RPMI7951 (cell line): ENCODE results near the gene IRS2. TPM values are rescaled to one million over a fixed set of nuclear protein-coding genes. Genes with fewer than 3 reads are reported as not detected.
"Not testable (repeated sequence)": the region's sequence is repeated elsewhere in the genome, so short reads cannot be mapped to it uniquely, and the experiment has no call there.

Experiments
- DNase-seq: peaks from one replicate; pipeline ENCODE4 v3.0.0-alpha.2; 2012; ENCODE audit warnings: low read depth
- total RNA-seq: library from RNA; depleted of rRNA; stranded (reverse); fragments of >200 nt; shearing (Covaris generic); gene quantifications from 2 replicates; pipeline ENCODE4 v1.2.3, GENCODE V29; 2014; rRNA removed

IRS2 gene, protein sequence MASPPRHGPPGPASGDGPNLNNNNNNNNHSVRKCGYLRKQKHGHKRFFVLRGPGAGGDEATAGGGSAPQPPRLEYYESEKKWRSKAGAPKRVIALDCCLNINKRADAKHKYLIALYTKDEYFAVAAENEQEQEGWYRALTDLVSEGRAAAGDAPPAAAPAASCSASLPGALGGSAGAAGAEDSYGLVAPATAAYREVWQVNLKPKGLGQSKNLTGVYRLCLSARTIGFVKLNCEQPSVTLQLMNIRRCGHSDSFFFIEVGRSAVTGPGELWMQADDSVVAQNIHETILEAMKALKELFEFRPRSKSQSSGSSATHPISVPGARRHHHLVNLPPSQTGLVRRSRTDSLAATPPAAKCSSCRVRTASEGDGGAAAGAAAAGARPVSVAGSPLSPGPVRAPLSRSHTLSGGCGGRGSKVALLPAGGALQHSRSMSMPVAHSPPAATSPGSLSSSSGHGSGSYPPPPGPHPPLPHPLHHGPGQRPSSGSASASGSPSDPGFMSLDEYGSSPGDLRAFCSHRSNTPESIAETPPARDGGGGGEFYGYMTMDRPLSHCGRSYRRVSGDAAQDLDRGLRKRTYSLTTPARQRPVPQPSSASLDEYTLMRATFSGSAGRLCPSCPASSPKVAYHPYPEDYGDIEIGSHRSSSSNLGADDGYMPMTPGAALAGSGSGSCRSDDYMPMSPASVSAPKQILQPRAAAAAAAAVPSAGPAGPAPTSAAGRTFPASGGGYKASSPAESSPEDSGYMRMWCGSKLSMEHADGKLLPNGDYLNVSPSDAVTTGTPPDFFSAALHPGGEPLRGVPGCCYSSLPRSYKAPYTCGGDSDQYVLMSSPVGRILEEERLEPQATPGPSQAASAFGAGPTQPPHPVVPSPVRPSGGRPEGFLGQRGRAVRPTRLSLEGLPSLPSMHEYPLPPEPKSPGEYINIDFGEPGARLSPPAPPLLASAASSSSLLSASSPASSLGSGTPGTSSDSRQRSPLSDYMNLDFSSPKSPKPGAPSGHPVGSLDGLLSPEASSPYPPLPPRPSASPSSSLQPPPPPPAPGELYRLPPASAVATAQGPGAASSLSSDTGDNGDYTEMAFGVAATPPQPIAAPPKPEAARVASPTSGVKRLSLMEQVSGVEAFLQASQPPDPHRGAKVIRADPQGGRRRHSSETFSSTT (N-terminal part only)
- 0.24 and 0.49 TPM in 2 replicates for total RNA-seq

DNA sequence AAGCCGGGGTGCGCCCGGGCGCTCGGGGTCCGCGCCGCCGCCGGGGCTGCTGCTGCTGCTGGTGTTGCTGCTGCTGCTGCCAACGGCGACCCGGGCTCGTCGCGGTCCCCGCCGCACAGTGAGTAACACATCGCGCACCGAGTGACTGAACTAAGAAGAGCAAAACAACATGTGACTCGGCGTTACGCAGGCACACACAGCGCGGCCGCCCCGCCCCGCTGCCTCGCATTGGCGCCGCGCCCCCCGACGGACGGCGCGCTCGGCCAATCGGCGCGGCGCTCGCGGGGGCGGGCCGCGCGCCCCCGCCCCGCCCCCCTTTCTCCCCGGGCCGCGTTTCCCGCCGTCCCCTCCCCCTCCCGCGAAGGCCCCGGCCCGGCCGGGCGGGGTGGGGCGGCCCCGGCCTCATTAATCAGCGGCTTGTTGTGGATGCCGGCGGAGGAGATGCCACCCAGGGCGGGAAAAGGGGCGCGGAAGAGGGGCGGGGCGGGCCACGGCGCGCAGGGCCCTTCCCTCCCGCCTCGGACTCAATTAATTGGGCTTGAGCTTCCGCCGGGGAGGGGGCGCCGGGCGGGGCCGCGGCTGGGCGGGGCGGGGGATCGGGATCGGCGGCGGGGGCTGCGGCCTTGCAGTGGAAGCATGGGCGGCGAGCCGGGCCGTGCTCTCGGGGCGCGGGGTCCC lies at the start of gene IRS2:
Gene IRS2 (minus strand): TSS at position 127 of the 678 bp plus-strand sequence. CDS start 530 bp downstream, outside the sequence.
- peak; percentile 85 for DNase-seq

- peak; percentile 46 for DNase-seq
Measured at GRCh38 chr13:109834973-109835720, 48.8 kb upstream of the IRS2 start.

GRCh38 chr13:109833940-109834339 lies 47.6 kb upstream of the IRS2 start:
- DNase-seq: no peak

DNA sequence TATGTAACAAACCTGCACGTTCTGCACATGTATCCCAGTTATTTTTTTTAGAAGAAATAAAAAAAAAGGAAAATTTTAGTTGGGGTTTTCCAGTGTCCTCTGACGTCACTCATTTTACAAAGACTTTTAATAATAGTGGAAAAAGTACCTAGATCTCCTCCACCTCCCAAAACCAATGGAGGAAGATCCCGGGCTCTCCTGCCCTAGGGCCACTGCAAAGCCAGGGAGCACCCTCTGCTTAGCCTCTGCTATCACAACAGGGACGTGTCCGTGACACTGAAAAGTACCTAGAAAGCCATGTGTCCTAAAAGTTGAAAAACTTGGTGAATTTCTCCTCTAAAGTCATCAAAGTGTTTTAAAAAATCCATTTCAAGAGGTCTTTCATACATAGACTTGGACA lies 46.7 kb upstream of the IRS2 start:
- no peak for DNase-seq

DNA sequence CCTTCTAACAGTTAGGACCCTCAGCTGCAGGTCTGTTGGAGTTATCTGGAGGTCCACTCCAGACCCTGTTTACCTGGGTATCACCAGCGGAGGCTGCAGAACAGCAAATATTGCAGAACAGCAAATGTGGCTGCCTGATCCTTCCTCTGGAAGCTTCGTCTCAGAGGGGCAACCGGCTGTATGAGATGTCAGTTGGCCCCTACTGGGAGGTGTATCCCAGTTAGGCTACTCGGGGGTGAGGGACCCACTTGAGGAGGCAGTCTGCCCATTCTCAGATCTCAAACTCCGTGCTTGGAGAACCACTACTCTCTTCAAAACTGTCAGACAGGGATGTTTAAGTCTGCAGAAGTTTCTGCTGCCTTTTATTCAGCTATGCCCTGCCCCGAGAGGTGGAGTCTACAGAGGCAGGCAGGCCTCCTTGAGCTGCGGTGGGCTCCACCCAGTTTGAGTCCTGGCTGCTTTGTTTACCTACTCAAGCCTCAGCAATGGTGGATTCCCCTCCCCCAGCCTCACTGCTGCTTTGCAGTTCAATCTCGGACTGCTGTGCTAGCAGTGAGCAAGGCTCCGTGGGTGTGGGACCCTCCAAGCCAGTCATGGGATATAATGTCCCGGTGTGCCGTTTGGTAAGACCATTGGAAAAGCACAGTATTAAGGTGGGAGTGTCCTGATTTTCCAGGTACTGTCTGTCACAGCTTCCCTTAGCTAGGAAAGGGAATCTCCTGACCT lies 42.4 kb upstream of the IRS2 start:
- not testable (repeated sequence) for DNase-seq

GRCh38 chr13:109823201-109823600 lies 36.8 kb upstream of the IRS2 start:
- DNase-seq: not testable (repeated sequence)

DNA sequence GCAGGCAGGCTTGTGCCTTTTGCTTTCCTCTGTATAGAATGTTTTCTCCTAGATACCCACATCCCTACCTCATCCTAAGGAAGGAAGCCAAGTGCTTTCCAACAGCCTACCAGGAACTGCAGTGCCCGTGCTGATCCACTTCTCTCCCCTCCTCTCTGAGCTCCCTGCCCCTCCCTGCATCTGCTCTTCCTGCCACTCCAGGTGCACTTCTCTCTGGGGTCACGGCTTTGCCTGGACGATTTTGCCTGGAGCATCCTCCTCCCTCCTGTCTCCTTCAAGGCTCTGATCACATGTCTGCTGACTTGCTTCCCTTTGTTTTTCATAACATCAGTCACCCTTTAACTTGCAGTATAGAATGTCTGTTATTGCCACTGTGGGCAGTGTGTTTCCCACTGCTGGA lies 34.7 kb upstream of the IRS2 start:
- no peak for DNase-seq

- no peak for DNase-seq
Measured at GRCh38 chr13:109819874-109820273, 33.5 kb upstream of the IRS2 start.

DNA sequence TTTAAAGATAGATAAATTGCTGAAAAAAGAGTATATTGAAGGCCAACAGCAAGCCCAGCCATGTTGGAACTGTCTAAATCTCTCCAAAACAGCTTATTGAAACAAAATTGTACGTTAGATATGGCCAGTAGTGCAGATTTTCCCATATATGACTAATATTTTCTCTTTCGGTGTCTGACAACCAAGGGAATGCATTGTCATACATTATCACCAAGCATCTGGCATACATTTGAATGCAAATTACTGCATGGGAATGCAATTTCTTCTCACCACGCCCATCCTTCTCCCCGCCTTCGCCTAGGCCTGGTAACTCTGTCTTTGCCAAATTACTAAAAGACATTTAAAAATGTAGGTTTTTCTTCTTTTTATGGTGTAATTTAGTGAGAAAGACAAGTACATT lies 32.5 kb upstream of the IRS2 start:
- peak; percentile 4 for DNase-seq

- DNase-seq: no peak
Measured at GRCh38 chr13:109817591-109818535, 31.5 kb upstream of the IRS2 start.

DNA sequence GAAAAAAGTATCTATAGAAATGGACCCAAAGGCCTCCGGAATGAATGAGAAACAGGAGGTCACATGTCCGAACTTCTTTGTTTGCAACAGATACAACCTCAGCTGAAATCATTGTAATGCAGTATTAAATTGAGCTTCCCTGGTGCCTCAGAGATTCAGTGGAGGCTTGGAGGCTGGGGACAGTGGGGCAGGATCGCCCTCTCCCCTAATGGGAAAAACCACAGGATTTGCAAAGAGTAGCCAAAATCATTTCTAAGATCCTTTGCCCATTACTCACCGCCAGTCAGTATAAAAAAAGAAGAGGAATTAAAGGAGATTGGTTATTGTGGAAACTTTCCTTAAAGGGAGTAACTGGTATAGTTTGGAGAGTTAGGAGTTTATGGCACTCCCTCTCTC lies 30.4 kb upstream of the IRS2 start:
- DNase-seq: no peak

DNA sequence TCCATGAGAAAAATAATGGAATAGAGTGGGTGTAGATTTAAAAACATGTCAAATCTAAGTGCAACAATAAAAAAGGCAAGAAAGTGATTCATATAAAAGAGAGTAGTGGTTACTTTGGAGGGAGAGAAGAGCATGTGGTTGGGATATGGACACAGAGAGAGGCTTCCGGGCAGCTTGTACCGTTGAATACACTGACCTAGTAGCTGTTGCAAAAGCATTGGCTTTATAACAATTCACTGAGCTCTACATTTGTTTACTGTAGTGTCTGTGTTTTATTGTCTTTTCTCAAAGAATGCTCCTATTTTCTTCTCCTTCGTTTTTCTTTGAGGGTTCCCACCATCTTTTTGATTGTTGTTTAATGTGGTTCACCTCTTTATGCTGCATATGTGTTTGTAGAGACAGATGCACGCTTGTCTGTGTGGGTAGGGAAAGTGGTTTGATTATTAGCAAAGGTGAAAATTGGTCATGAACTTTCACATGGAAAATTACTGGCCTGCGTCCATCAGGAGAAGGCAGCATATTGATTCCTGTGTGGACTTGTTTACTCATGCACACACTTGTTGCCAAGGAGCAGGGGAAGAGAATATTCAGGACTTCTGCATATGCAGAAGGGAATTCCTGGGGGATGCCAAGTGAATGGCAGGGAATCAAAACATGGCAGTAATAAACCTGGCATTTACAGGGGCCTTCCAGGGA lies 29.9 kb upstream of the IRS2 start:
- no peak for DNase-seq

GRCh38 chr13:109815651-109816050 lies 29.3 kb upstream of the IRS2 start:
- DNase-seq: no peak

- no peak for DNase-seq
Measured at GRCh38 chr13:109813663-109814062, 27.3 kb upstream of the IRS2 start.

- DNase-seq: no peak
Measured at GRCh38 chr13:109812382-109812781, 26.0 kb upstream of the IRS2 start.

GRCh38 chr13:109810761-109811510 lies 24.6 kb upstream of the IRS2 start:
- DNase-seq: no peak

DNA sequence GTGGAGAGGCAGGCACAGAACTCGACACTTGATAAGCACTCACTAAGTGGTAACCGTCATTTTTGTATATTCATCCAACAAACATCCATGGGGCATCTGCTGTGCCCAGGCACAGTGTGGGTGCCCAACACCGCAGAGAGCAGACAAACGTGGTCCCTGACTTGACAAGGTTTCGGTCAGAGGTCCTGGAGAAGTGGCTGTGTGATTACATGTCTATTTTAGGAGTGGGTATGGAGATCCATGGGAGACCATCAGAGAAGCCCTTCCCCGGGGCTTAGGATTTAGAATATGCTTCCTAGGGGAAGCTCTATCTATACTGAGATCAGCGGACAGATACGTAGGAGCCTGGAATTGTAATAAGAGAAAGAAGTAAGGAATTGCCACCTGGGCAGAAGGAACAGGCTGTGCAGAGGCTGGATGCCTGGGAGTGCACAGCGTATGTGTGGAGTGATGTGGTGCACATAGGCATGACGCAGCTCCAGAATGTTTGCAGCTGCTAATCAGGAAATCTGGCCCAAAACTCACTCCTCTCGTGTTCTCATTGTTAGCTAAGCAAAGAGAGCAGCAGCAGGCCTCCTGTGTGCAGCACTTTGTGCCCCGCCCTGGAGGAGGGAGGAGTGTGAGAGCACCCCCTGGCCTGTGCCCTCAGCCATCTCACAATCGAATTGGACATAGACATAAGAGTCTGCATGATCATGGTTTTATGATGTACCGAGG lies 23.0 kb upstream of the IRS2 start:
- DNase-seq: no peak
